Measurements from ENCODE around the gene ACLY. TPM values are rescaled to one million over a fixed set of nuclear protein-coding genes. Genes with fewer than 3 reads are reported as not detected.

Gene ACLY
- polyA plus RNA-seq, 1 donor (not counting 4 experiments of a cell fraction or from before 2014, with no cell fraction given): 363 TPM

GRCh38 chr17:41925991-41926590, 7.3 kb upstream of the ACLY start:
- FAIRE-seq: no peak
- H3K27ac ChIP-seq (ENCODE audit: control insufficient read depth, insufficient read depth, low read length): no peak overlapping the region
- dilution Hi-C loops (cut with MboI; ENCODE audit: extremely low pct_ligation_motif_present, low sequenced_read_pairs): no loop called here

GRCh38 chr17:41920580-41920955, 1.8 kb upstream of the ACLY start:
- Histone ChIP-seq H3K36me3 (ENCODE audit: control insufficient read depth in 2 of 2, extremely low read depth in 1 of 2, insufficient read depth in 2 of 2, low read length in 2 of 2) (peaks cover 0 to 5% of the 10 kb centered on the region in 2 experiments), H3K4me3 (ENCODE audit: control insufficient read depth in 2 of 3, extremely low read depth in 1 of 3, insufficient read depth in 2 of 3, low read depth in 1 of 3, low read length in 3 of 3) (no peak overlapping the region), H3K9ac (ENCODE audit: control insufficient read depth, extremely low read depth, insufficient read depth, low read length) (no peak overlapping the region), H3K4me2 (ENCODE audit: control insufficient read depth, extremely low read depth, insufficient read depth, low read depth, low read length) (peak overlapping the region; percentile 72), H4K20me1 (ENCODE audit: control insufficient read depth, extremely low read depth, insufficient read depth, low read length) (peaks cover 21% of the 10 kb centered on the region), H3K4me1 (ENCODE audit: control insufficient read depth, extremely low read depth, insufficient read depth, low read length) (peaks cover 29% of the 10 kb centered on the region), H3K79me2 (ENCODE audit: control insufficient read depth, insufficient read depth, low read length) (peaks cover 32% of the 10 kb centered on the region), H3K27me3 (ENCODE audit: control insufficient read depth, extremely low read depth, insufficient read depth, low read length) (no peaks in the 10 kb centered on the region), H2AFZ (ENCODE audit: control insufficient read depth, low read length) (no peak overlapping the region), H3K9me1 (ENCODE audit: control insufficient read depth, extremely low read depth, insufficient read depth, low read length) (peaks cover 6% of the 10 kb centered on the region), H3K9me3 (ENCODE audit: control insufficient read depth, low read depth, low read length) (no peaks in the 10 kb centered on the region), H3K27ac (ENCODE audit: control insufficient read depth, insufficient read depth, low read length) (no peak overlapping the region)
- dilution Hi-C loops (cut with MboI; ENCODE audit: extremely low pct_ligation_motif_present, low sequenced_read_pairs): no loop called here
- no peak for TF ChIP-seq CTCF (optimal IDR thresholded peaks at IDR 0.05 in 1 of 3, IDR thresholded peaks at IDR 0.05 in 1 of 3, conservative IDR thresholded peaks at IDR 0.05 in 1 of 3; ENCODE audit: extremely low read depth in 1 of 3, insufficient read depth in 2 of 3, low read length in 3 of 3)
- no peak for TF ChIP-seq EZH2 (IDR thresholded peaks at IDR 0.05; ENCODE audit: low read length)
- DNase-seq (ENCODE audit: low read depth, low spot score): no peak
- FAIRE-seq: no peak

More at GRCh38 chr17:41925991-41926590, 7.3 kb upstream of the ACLY start:
- H3K4me1 ChIP-seq (ENCODE audit: control insufficient read depth, extremely low read depth, insufficient read depth, low read length): peaks cover 9% of the 10 kb centered on the region
- no peaks in the 10 kb centered on the region for H3K9me3 ChIP-seq (ENCODE audit: control insufficient read depth, low read depth, low read length)
- H2AFZ ChIP-seq (ENCODE audit: control insufficient read depth, low read length): no peak overlapping the region
- no peak for DNase-seq (ENCODE audit: low read depth, low spot score)
- no peaks in the 10 kb centered on the region for H3K9me1 ChIP-seq (ENCODE audit: control insufficient read depth, extremely low read depth, insufficient read depth, low read length)
- no peak overlapping the region for H3K9ac ChIP-seq (ENCODE audit: control insufficient read depth, extremely low read depth, insufficient read depth, low read length)
- H3K79me2 ChIP-seq (ENCODE audit: control insufficient read depth, insufficient read depth, low read length): no peaks in the 10 kb centered on the region
- H3K4me3 ChIP-seq (ENCODE audit: control insufficient read depth in 2 of 3, extremely low read depth in 1 of 3, insufficient read depth in 2 of 3, low read depth in 1 of 3, low read length in 3 of 3): no peak overlapping the region
- TF ChIP-seq EZH2 (IDR thresholded peaks at IDR 0.05; ENCODE audit: low read length): no peak
- no peak for TF ChIP-seq CTCF (optimal IDR thresholded peaks at IDR 0.05 in 1 of 3, IDR thresholded peaks at IDR 0.05 in 1 of 3, conservative IDR thresholded peaks at IDR 0.05 in 1 of 3; ENCODE audit: extremely low read depth in 1 of 3, insufficient read depth in 2 of 3, low read length in 3 of 3)
- H4K20me1 ChIP-seq (ENCODE audit: control insufficient read depth, extremely low read depth, insufficient read depth, low read length): no peaks in the 10 kb centered on the region
- no peaks in the 10 kb centered on the region for H3K36me3 ChIP-seq (ENCODE audit: control insufficient read depth in 2 of 2, extremely low read depth in 1 of 2, insufficient read depth in 2 of 2, low read length in 2 of 2)
- H3K4me2 ChIP-seq (ENCODE audit: control insufficient read depth, extremely low read depth, insufficient read depth, low read depth, low read length): no peak overlapping the region
- no peaks in the 10 kb centered on the region for H3K27me3 ChIP-seq (ENCODE audit: control insufficient read depth, extremely low read depth, insufficient read depth, low read length)
